Body of pancreas (tissue), 4 donors: ENCODE measurements around the gene TMEM98.
A peak's percentile ranks its signal among the peaks of the same experiment; 100 is the strongest.

Experiments
- POLR2A ChIP-seq, 3 donors: fragments of 450-650 bp; IDR thresholded peaks; one replicate each; pipeline ENCODE4 v1.6.1; 2016; ENCODE audit warnings: antibody characterized with exemption in 3 of 3, mild to moderate bottlenecking in 2 of 3
- TF ChIP-seq, protein P1 (sequence below), 7 experiments: fragments of 450-650 bp in 4 of 7; fragments of 200-600 bp in 3 of 7; sonication (generic) in 3 of 7; IDR thresholded peaks; one replicate each; pipeline ENCODE4 v1.5.1; 2016 to 2019; ENCODE audit warnings: antibody characterized with exemption in 7 of 7

DNA sequence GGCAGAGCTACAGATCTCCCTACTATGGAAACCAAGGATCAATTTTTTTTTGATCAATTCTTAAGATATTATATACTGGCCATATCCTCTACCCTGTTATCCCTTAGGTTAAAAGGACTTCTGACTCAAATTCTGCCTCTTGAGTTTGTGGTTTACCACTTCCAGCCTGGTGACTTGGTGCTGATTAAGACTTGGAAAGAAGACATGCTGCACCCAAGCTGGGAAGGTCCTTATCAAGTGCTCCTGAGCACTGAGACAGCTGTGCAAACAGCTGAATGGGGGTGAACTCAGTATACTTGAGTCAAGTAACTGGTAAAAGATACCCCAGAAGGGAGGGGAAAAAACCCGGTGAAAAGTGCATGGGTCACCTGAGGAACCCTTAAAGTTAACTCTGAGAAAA, 43.2 kb downstream of the TMEM98 start:
- TF ChIP-seq POLR2A (IDR thresholded peaks at IDR 0.05), result no peak
- TF ChIP-seq, protein P1, sequence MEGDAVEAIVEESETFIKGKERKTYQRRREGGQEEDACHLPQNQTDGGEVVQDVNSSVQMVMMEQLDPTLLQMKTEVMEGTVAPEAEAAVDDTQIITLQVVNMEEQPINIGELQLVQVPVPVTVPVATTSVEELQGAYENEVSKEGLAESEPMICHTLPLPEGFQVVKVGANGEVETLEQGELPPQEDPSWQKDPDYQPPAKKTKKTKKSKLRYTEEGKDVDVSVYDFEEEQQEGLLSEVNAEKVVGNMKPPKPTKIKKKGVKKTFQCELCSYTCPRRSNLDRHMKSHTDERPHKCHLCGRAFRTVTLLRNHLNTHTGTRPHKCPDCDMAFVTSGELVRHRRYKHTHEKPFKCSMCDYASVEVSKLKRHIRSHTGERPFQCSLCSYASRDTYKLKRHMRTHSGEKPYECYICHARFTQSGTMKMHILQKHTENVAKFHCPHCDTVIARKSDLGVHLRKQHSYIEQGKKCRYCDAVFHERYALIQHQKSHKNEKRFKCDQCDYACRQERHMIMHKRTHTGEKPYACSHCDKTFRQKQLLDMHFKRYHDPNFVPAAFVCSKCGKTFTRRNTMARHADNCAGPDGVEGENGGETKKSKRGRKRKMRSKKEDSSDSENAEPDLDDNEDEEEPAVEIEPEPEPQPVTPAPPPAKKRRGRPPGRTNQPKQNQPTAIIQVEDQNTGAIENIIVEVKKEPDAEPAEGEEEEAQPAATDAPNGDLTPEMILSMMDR (IDR thresholded peaks at IDR 0.05), result peak in 1 of 7 experiments; percentile 9
